Erythroblast (primary cell): ENCODE results near the gene FNDC3B.
A peak's percentile ranks its signal among the peaks of the same experiment; 100 is the strongest.

Experiments
- DNase-seq, 2 experiments: peaks; one replicate each; lab custom pipeline; 2025; lab: John Stamatoyannopoulos, UW
- GATA1 ChIP-seq: IDR thresholded peaks from 2 replicates; pipeline ENCODE4 v1.6.1; 2011; ENCODE audit warnings: low read depth, mild to moderate bottlenecking, control low read depth, low read length, moderate library complexity
- POLR2A ChIP-seq: IDR thresholded peaks from 2 replicates; pipeline ENCODE4 v1.6.1; 2011; ENCODE audit warnings: mild to moderate bottlenecking, low read length

The FNDC3B gene

GRCh38 chr3:172155897-172156585 is 116.7 kb downstream of the FNDC3B start:
- no peak for TF ChIP-seq GATA1
- no peak for TF ChIP-seq POLR2A
- no peak for DNase-seq

- TF ChIP-seq POLR2A (no peak), GATA1 (no peak)
- DNase-seq, result no peak
Observed at GRCh38 chr3:172156586-172156955, 117.2 kb downstream of the FNDC3B start.

GRCh38 chr3:172157564-172158258 is 118.3 kb downstream of the FNDC3B start:
- DNase-seq, result no peak
- TF ChIP-seq GATA1, result no peak

GRCh38 chr3:172158741-172159140 is 119.4 kb downstream of the FNDC3B start:
- TF ChIP-seq POLR2A (no peak), GATA1 (no peak)
- peak; percentile 26 to 37 for DNase-seq

DNA sequence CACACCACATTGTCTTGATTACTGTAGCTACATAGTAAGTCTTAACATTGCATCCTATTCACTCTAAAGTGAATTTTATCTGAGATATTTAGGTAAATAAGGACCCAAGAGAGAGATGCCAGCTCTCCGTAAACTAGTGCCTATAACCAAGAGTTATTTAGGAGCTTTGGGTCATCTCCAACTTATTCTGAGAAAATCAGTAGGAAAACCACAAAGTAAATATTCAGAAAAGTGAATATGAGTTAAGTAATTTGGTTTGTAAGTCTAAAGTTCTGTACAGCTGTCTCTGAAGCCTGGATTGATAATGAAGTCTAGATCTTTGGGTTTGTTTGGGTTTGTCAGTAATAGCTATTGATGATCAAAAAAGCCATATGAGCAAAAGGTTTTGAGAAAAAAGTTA is 120.0 kb downstream of the FNDC3B start:
- no peak for DNase-seq
- TF ChIP-seq GATA1 (no peak), POLR2A (no peak)

DNA sequence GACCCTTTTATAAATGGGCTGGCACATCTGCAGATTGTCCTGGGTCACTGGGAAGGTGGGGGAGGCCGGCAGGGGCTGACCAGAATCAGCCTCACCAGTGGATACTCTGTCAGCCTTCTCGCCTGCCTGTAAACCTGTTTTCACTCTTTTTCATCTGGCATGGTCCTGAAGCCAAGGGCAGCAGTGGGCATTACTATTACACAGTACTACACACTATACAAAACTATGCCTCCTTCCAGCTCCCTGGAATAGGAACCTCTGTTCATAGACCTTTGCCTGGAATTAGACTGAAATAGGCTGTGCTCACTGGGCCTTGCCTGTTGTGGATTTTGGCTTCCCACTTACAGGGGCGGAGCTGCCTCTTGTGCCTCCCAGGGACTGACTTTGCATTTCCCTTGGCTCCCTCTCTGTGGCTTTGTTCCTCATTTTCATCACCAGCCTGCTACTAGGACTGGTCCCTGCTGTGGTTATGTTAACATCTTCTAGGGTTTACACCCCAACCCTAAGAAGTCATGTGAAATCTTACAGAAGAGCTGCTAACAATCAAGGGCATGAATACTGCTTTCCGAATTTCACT is 120.7 kb downstream of the FNDC3B start:
- TF ChIP-seq GATA1 (no peak), POLR2A (no peak)
- no peak for DNase-seq

- no peak for DNase-seq
Observed at GRCh38 chr3:172161133-172161789, 121.9 kb downstream of the FNDC3B start.

GRCh38 chr3:172161959-172162358 is 122.6 kb downstream of the FNDC3B start:
- DNase-seq, result no peak
- TF ChIP-seq GATA1, result no peak
- no peak for TF ChIP-seq POLR2A

More at GRCh38 chr3:172161133-172161789, 121.9 kb downstream of the FNDC3B start:
- TF ChIP-seq GATA1 (no peak), POLR2A (no peak)

GRCh38 chr3:172163320-172163719 is 123.9 kb downstream of the FNDC3B start:
- DNase-seq, result no peak
- TF ChIP-seq POLR2A (no peak), GATA1 (no peak)

- DNase-seq, result no peak
- TF ChIP-seq GATA1, result no peak
Observed at GRCh38 chr3:172164620-172165362, 125.4 kb downstream of the FNDC3B start.

DNA sequence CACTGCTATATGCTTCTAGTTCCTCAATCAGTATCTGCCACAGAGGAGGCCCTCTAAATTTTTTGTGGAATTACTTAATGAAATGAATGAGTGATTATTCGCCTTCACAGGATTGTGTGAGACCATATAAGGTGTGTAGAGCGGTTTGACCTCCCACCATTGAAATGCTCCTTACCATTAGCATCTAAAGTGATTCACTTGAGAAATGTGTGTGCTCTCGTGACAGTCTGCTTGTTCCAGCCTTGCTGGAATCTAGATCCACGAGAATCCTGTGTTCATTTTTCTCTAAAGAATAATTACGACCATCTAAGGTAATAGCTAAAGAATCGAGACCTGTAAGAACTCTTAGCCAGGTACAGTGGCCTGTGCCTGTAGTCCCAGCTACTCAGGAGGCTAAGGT is 126.9 kb downstream of the FNDC3B start:
- no peak for DNase-seq
- TF ChIP-seq GATA1 (no peak), POLR2A (no peak)

GRCh38 chr3:172166890-172167289 is 127.5 kb downstream of the FNDC3B start:
- TF ChIP-seq GATA1 (no peak), POLR2A (no peak)
- DNase-seq, result no peak

GRCh38 chr3:172167892-172168648 is 128.7 kb downstream of the FNDC3B start:
- DNase-seq, result no peak
- TF ChIP-seq GATA1 (no peak), POLR2A (no peak)

- TF ChIP-seq POLR2A, result no peak
- no peak for TF ChIP-seq GATA1
- no peak for DNase-seq
Observed at GRCh38 chr3:172170073-172170709, 130.8 kb downstream of the FNDC3B start.
